COLO829 (cell line): ENCODE measurements around the gene TRPM3.

Experiments
- DNase-seq: peaks from one replicate; pipeline ENCODE4 v3.0.0; 2012; ENCODE audit warnings: low spot score

Gene TRPM3

DNA sequence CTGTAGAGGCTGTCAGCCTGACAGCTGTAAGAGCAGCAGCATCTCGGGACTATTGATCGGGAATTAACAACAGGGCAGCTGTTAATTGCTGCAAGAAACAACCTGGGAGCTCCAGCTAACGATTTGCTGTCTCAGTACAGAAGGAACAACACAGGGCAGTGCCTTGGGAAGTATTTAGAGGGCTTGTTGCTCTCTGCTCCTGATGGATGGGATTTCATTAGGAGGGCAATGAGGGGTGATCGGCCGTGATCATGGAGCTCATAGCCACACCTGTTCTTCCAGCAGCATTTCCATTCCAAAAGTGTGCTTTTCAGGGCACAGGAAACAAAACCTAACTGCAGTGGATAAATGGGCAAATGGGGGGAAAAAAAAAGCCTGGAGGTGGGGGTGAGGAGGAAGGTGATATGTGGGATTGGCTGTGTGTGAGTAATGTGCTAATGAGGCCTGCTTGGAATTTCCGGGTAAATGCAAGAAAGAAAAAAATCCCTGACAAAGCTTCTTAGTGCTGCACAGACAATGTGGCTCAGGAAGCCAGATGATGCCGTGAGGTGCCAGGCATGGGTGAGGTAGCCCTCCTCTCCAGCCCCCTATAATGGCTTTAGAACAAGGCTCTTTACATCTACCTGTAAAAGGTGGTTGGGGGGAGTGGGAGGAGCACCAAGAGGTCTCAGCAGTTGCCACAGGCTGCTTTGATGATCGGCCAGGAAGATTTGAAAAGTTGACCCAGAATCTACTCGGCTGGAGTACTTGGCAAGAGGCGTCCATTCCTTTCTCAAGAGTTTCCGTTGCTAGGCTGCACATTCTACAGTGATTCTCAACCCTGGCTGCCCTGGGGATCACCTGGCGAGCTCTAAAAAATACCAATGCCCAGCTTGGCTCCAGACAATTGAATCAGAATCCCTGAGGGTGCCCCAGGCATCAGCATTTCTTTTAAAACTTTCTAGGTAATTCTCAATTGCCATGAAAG, 567.4 kb downstream of the TRPM3 start:
- peak; percentile 33 for DNase-seq

DNA sequence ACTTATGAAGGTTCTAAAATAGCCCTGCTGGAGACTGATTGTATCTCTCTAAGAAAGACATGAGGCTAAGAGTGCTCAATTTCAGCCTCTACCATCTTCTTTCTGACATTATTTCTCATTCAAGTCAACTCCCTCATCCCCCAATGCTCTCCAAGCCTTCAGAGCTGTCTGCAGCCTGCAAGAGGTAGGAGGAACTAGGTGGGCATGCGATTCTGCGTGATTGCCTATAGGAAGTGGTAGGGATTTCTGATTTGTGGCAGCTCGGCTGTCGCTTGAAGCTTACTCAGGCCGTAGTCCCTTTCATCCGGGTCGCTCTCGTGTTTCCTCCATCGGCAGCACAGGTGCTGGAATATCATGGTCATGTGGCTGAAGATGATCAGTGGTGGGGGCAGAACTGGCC, 568.9 kb downstream of the TRPM3 start:
- DNase-seq, result no peak

DNA sequence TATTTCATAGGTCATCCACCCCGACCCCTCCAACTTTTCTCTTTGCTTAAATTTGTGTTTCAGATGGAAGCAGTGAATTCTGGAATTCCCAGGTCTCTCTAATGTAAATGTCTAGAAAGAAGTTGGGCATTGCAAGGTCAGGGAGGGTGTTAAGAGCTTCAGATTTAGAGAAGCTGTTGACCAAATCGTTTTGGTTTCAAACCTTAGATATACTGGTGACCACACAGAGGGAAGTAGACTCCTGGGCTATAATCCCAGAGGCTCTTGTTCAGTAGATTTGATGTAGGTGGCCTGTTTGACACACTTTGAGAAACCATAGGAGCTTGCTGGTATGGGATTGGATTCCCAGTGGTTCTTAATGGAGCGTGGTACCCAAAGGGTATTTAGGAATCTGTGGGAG, 569.6 kb downstream of the TRPM3 start:
- DNase-seq, result no peak

DNA sequence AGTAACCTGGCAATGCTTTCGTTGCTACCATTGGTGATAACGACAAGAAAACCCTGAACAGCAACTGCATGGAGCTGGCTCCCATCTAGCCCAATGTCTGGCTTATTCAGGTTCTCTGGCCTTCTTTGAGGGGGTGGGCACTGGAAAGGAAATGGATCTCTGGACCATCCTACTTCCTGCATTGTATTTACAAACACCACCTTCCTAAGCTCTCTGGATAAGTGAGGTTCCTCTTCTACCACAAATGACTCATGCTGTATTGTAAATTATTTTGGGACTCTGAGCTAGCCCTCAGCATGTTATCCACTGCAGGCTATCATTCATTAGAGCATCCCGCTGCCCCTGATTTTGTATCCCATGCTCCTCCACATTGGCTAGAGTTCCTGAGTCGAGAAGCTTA, 570.0 kb downstream of the TRPM3 start:
- DNase-seq, result no peak

DNA sequence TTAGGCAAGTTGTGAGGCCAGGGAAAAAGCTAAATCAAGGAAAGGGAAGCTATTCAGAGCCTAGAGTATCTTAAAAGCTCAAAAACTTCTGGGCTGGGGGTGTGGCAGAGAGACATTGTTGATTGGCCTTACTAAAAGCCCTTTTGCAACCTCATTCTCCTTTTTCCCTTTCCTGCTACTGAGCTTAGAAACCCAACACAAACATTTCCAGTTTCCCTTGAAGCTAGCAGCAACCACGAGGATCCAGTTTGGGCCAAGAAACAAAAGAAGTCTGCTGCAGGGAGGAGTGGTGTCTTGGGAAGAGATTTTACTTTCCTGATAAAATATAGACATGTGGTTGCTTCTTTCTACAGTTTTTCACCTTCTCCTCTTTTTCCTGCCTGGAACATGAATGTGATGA, 571.5 kb downstream of the TRPM3 start:
- DNase-seq, result no peak

DNA sequence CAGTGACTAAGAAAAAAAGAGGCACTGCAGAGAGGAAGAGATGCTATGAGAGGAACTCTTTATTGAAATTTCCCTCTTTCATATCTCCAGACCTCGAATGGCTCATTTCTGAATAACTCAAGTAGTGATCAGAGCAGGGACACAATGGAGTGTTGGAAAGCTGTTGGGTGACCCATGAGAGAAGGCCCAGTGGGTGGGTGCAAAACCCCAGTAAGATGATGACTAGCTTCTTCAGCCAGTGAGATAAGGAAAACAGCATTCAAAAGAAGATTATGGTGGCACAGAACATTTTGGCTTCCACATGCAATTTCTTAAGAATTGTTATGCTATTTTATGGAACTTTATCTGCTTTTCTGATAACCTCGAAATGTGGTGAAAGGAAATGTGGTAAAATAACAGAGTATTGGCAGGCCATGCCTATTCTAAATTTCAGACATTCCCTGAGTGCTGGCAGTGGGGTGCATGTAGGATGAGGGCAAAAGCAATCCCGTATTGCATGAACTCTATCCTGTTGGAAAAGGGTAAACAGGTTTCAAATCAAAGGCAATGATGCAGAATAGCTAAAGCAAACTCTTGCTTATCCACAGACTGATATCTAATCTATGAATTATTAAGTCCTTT, 579.0 kb downstream of the TRPM3 start:
- DNase-seq, result no peak

DNA sequence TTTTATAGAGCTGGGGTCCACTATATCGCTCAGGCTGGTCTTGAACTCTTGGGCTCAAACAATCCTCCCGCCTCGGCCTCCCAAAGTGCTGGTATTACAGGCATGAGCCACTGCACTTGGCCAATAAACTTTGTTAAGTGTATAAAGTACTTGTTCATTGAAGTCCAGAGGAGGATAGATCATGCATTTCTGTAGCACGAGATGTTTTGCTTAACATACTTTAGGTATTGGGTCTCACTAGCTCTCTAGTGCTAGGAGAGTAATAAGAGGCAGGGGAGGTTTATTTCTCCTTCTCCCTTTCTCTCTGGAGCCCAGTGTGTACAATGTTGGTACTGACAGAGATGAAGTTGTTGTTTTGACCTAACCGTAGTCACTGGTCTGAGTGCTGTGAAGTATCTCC, 581.4 kb downstream of the TRPM3 start:
- no peak for DNase-seq

DNA sequence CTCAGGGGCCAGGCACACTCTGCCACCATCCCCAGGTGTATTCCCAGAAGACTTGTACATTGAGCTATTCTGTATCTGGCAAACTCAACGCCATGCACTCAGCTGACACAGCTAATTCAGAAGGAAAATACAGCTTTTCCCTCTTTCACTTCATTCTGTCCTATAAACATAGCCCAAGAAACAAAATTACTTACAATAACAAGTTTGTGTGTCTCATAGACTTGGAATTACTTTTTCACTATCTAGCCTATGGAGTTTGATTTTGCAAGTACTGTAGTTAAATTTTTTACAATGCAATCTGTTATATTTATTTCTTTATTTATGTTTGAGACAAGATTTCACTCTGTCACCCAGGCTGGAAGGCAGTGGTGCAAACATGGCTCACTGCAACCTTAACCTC, 581.9 kb downstream of the TRPM3 start:
- DNase-seq, result no peak

DNA sequence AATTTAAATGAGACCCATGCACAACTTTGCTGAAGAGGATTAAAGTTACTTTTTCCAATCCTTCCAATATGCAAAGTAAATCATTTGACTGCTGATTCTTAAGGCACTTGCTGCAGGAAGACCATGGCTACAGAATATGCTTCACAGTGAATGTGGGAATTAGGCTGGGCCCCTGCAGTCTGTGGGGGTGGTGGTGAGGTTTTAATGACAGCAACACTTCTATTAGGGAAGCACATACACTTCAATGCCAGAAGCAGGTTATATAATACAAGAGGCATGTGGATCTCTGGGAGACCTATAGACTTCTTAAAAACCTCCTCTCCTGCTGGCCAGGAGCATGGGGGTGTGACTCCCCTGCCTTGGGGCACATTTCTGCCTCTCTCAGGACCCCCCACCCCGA, 582.4 kb downstream of the TRPM3 start:
- DNase-seq, result no peak

DNA sequence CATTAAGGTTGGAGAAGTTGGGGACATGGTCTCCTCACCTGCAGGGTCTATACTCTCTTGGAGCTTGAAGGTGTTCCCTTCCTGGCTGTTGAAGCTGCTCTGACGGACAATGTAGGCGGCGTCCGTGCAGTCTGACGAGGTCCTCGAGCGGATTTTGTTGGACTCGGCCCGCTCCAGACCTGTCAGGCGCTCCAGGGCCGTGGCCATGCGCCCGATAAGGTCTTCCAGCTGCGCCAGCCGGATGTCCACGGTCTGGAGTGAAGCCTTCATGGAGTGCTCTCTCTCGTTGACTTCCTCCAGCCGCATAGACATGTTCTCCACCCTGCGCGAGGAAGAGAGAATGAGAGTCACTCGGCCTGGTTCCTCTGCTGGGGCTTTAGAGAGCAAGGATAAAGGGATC, 584.3 kb downstream of the TRPM3 start:
- DNase-seq, result no peak

DNA sequence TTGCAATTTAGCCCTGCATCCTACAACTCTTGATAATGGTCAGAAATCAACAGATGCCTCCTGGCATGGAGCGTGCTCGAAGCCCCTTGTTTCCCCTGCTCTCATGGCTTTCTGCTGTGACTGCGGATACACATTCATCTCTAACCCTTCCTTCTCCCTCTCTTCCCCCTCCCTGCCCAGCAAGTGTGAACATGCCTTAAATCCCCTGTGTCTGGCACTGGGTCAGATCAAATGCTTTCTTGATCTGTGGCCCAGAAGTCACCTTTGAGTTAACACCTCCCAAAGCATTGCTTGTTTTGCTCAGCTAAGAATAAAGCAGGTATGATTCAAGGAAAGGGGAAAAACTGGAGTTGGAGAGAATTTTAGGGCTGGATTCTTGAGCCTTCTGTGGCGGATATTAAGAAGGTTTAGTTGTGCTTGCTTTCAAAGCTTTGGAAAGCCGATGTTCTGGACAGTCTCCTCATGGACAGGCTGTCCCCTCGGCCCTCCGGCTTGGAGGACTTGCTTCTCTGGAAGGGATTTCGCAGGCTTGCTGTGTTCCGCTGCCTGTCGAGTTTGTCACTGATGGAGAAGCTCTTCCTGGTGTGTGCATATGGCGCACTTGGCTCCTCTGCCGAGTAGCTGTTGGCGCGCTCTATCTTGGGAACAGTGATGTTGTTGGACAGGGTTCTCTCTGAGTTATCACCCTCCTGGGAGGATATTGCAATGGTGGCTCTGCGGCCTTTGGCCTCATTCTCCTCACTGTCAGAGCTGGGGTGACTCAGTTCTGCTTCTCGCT, 585.7 kb downstream of the TRPM3 start:
- DNase-seq, result no peak

DNA sequence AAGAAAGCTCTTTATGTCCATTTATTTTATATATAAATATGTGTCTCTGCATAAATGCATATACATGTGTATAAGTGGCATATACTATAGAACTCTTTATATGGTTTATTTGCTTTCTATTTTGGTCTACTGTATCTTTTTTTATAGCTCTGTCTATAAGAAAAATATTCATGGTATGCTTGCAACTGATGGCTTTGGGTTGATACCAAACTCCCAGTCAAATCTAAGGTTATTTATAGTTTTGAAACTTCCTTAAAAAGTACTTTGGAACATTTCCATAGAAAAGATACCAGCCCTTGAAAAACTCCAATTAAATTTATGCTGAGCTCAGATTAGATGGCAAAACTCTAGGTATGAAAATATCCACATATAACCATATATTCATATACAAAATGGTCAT, 587.0 kb downstream of the TRPM3 start:
- no peak for DNase-seq

DNA sequence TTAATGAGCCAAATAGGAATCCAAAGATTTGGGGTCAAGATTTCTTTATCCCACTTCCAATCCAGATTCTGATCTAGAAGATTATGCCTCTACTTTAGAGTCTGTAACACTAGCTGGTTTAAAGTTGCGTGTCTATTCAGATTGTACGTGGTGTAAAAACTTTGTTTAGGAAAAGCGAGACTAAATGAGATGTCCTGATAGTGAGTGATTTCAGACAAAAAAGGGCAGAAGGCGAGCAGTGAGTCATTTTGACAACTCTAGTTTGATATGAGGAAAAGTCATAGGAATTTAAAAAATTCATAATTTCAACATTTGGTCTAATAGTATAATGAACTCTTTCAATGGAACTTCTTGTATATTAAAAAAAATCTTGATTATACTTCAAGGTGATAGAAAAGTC, 587.4 kb downstream of the TRPM3 start:
- DNase-seq, result no peak

DNA sequence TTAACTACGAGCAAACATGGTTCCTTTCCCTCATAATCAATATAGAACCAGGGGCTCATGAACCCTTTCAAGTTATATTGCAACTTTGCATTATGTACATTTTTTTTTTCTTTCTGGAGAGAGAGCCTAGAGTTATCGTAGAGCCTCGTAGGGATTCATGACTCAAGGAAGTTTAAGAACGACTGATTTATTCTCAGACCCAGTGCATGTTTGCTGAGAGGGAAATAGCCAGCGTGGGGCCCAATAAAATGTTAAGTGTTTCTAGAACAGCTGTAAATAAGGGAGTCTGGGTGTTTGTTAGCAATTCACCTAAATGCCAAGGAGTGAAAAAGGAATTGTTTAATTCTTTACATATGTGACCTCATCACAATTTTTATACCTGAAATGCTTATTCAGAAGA, 587.9 kb downstream of the TRPM3 start:
- no peak for DNase-seq

DNA sequence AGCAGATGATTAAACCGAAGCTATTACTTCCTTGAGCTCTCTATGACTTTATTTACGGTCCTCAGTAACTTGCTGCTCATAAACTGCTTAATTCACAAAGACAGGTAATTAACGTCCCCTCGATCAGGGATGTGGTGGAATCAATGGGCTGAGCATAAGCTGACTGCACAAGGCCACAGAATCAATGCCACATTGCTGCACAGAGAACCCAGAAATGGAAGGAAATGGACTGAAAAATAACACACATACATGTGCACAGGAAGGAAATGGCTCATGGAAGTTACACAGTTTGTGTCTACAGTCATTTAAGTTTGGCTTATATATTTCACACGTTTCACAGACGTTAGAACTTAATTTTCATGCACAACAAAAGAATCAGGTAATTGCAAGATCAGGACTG, 588.7 kb downstream of the TRPM3 start:
- DNase-seq, result no peak

DNA sequence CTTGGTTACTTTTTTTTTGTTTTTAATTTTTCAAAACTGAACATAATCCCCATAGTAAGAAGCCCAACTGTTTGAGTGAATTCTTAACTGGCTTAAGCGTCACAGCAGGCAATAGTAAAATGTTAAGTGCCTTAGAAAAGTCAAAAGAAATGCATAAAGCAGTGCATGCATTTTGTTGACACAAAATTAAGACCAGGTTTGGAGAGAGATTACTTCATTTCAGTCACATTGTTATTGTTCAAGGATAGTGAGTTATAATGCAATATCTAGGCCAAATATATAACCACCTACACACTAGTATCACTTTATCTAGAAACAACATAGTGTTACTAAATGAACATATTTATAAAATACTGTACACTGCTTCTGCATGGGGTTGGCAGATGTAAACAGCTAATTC, 590.1 kb downstream of the TRPM3 start:
- DNase-seq, result no peak

DNA sequence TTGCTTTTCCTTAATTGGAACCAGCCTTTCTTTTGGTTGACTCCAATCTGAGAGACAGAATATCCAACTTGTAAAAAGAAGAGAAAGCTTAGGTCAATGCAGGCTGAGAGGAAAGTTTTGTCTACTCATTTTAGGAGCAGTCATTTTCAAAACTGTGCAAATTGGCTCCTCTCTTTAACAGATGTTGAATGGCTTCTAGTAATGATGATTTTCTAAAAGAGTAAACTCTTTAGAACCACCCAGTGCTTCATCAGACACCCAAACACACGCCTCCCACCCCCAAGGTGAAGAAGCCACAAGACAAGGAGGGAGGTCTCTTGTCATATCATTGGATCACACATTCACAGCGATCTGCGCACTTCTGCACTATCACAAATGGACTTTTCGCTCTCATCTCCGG, 590.7 kb downstream of the TRPM3 start:
- no peak for DNase-seq

DNA sequence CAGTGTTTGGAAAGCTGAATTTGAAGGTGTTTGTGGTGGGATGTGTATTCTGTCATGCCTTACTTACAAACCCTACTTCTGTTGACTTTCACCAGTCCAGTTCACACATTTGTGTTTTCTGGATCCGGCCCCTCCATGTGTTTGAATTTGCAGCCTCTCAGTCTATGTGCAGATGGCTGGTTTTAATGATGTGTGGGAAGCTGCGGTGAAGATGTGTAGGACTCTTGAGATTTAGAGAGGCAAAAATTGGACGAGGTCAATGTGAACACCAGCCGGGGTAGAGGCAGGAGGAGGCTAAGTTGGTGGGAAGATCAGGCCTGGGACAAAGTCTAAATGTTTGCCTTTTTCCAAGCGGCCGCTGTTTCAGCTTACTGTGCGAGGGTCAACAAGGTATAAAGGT, 591.6 kb downstream of the TRPM3 start:
- no peak for DNase-seq

DNA sequence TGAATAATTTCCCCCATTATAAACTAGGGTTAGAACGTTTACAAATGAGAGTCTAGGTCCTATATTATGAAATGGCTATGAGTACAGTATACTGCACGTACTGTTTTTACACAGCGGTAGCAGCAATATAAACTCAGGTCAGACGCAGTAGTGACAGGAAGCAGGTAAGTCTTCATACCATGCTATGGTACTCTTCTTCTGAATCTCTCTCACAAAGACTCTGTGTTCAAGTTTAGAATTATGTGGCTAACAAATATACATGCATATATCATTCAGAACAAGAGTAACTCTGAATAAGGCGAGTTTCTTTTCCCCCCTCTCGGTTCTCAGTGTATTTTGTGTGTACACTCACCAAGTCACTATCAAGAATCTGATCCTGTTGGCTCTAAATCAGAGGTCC, 592.0 kb downstream of the TRPM3 start:
- DNase-seq, result no peak

DNA sequence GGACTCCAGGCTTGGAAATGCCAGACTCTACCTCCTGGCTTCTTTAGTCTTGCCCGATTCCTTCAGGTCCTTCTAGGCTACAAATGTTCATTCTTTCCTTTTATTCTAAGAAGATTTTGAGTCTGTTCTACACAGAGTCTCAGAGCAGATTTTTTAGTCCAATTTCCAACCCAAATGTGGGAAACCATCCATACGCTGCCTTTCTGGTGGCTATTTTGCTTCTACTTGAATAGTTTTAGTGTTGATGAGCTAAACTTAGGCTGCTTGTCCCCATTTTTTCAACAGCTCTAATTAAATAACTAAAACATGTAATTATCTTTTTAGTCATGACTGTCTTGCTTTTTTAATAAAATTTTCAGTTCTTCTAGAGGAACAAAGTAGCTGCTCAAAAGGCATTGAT, 594.5 kb downstream of the TRPM3 start:
- DNase-seq, result no peak

DNA sequence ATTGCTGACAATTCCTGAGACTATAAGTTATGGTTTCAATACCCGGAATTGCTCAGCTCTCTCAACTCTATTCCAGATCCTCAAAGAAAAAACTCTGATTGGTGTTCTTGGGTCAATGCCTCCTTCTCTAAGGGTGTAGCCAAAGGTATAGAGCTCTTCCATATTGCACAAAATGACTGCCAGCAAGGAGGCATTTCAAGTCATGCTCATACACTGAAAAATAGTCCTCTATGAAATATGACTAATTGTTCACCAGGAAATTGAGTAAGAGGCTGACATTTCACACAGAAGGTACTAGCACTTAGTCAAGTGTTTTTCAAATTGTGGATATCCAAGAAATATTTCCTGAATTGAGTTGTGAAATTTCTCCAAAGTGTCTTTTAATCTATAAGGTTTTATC, 595.9 kb downstream of the TRPM3 start:
- no peak for DNase-seq

DNA sequence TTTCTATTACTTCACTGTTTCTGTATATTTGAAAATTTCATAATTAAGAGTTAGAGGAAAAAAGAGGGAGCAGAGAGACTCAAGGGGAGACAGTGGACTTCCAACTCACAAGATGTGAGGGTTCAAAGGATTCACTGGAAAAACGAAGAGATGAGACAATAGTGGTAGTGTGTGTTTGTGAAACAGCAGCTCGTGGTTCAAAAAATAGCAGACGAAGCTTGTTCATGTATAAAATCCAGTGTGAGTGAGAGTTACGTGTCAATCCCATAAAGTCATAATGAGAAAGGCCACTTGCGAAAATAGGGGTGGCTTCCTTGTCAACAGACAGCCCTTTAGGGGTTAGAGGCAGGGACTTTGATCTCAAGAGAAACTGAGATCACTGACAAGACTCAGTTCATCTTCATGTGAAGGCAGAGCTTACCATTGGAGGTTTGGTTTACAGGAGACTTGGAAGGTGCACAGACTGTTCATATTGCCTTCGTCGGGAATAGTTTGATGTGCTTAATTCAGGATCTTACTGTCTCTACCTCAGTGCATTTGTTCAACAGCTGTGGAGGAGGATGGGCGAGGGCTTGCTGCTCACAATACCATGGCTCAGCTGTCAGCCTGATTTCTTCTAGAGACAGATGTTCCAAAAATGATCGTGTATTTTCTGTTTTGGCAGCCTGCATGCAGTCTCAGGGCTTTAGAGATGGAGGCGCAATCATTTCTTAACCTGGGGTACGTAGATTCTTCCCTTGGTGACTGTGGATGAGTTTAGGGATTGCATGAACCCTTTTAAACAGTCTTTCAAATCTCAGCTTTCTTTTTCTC, 601.3 kb downstream of the TRPM3 start:
- DNase-seq, result no peak
